SU-DHL-6 (cell line): Measurements from ENCODE around the gene DDX51.

Source experiments
- H2AFZ ChIP-seq: fragments of 200-600 bp; sonication (generic); 2 replicates; pipeline ENCODE4 v1.6.1; 2014; ENCODE audit warnings: low read depth, mild to moderate bottlenecking, moderate library complexity, mixed read lengths, antibody characterized with exemption, low read length; ENCODE audit not compliant: severe bottlenecking
- H3F3A ChIP-seq: fragments of 200-600 bp; shearing (Covaris generic); 2 replicates; pipeline ENCODE4 v1.6.0; 2016; ENCODE audit warnings: antibody characterized with exemption, mild to moderate bottlenecking; ENCODE audit not compliant: insufficient read depth
- H3K27ac ChIP-seq: fragments of 200-600 bp; sonication (generic); 2 replicates; pipeline ENCODE4 v1.5.1; 2016; ENCODE audit warnings: low read depth, mild to moderate bottlenecking, low read length, moderate library complexity, mixed read lengths
- H3K27me3 ChIP-seq: fragments of 200-600 bp; sonication (generic), shearing (Covaris generic); 2 replicates; pipeline ENCODE4 v1.6.0; 2014; ENCODE audit warnings: mild to moderate bottlenecking, low read length
- H3K36me3 ChIP-seq: fragments of 200-600 bp; sonication (generic); 2 replicates; pipeline ENCODE4 v1.6.1; 2014; ENCODE audit warnings: mild to moderate bottlenecking, low read length, mixed read lengths
- H3K4me2 ChIP-seq: fragments of 300-600, 200-600 bp; shearing (Covaris generic), sonication (generic); 2 replicates; pipeline ENCODE4 v1.6.0; 2014; ENCODE audit warnings: low read length, low read depth, mild to moderate bottlenecking; ENCODE audit not compliant: poor library complexity, severe bottlenecking
- H3K4me3 ChIP-seq: fragments of 200-600 bp; sonication (generic); 2 replicates; pipeline ENCODE4 v1.5.1; 2014; ENCODE audit warnings: antibody characterized with exemption, low read length, mild to moderate bottlenecking, mixed read lengths; ENCODE audit not compliant: insufficient read depth, poor library complexity, severe bottlenecking
- H3K79me2 ChIP-seq: fragments of 200-600 bp; sonication (generic); 2 replicates; pipeline ENCODE4 v1.6.1; 2014; ENCODE audit warnings: mild to moderate bottlenecking, low read length, moderate library complexity; ENCODE audit not compliant: insufficient read depth
- H3K9ac ChIP-seq: fragments of 200-600 bp; sonication (generic); 2 replicates; pipeline ENCODE4 v1.7.0; 2014; ENCODE audit warnings: mild to moderate bottlenecking, low read length
- H3K9me2 ChIP-seq: fragments of 200-600 bp; sonication (generic); replicated peaks from 2 replicates; pipeline ENCODE4 v1.6.1; 2014; ENCODE audit warnings: low read length; ENCODE audit not compliant: insufficient read depth
- H3K9me3 ChIP-seq: fragments of 200-600 bp; sonication (generic); 2 replicates; pipeline ENCODE4 v1.6.1; 2014; ENCODE audit warnings: low read length, mixed read lengths; ENCODE audit not compliant: insufficient read depth
- H4K20me1 ChIP-seq: fragments of 200-600 bp; sonication (generic); 2 replicates; pipeline ENCODE4 v1.6.1; 2014; ENCODE audit warnings: low read depth, mild to moderate bottlenecking, antibody characterized with exemption, low read length, moderate library complexity, mixed read lengths
- CTCF ChIP-seq: fragments of 200-600 bp; sonication (generic); IDR thresholded peaks from one replicate; pipeline ENCODE4 v1.5.1; 2017; ENCODE audit warnings: antibody characterized with exemption, mild to moderate bottlenecking, low read length, moderate library complexity; ENCODE audit not compliant: insufficient read depth, poor library complexity, severe bottlenecking
- EZH2phosphoT487 ChIP-seq: fragments of 200-600 bp; sonication (generic), shearing (Covaris generic); conservative IDR thresholded peaks from 2 replicates; pipeline ENCODE4 v1.6.1; 2018; ENCODE audit warnings: mild to moderate bottlenecking, antibody characterized with exemption, low read length, moderate library complexity, mixed read lengths

Gene DDX51

GRCh38 chr12:132182206-132182710 lies 38.1 kb upstream of the DDX51 start:
- H4K20me1 ChIP-seq = no peaks in the 10 kb centered on the region
- no peak overlapping the region for H2AFZ ChIP-seq
- no peaks in the 10 kb centered on the region for H3K79me2 ChIP-seq
- no peak overlapping the region for H3K4me3 ChIP-seq
- no peaks in the 10 kb centered on the region for H3K9me3 ChIP-seq
- no peak for TF ChIP-seq CTCF
- TF ChIP-seq EZH2phosphoT487 = no peak
- no peaks in the 10 kb centered on the region for H3K9me2 ChIP-seq
- no peaks in the 10 kb centered on the region for H3K36me3 ChIP-seq
- no peaks in the 10 kb centered on the region for H3F3A ChIP-seq
- H3K27me3 ChIP-seq = no peaks in the 10 kb centered on the region
- no peak overlapping the region for H3K4me2 ChIP-seq
- no peak overlapping the region for H3K27ac ChIP-seq
- H3K9ac ChIP-seq = no peak overlapping the region

GRCh38 chr12:132181570-132182200 lies 37.6 kb upstream of the DDX51 start:
- H3K27me3 ChIP-seq = no peaks in the 10 kb centered on the region

GRCh38 chr12:132180648-132181546 lies 36.8 kb upstream of the DDX51 start:
- TF ChIP-seq CTCF (no peak), EZH2phosphoT487 (no peak)
- Histone ChIP-seq H3K27me3 (no peaks in the 10 kb centered on the region), H2AFZ (no peak overlapping the region), H3F3A (no peaks in the 10 kb centered on the region), H3K9ac (no peak overlapping the region), H3K36me3 (no peaks in the 10 kb centered on the region), H3K4me3 (no peak overlapping the region), H3K79me2 (no peaks in the 10 kb centered on the region), H3K27ac (no peak overlapping the region), H3K9me3 (no peaks in the 10 kb centered on the region), H3K4me2 (no peak overlapping the region), H3K9me2 (no peaks in the 10 kb centered on the region), H4K20me1 (no peaks in the 10 kb centered on the region)

More at GRCh38 chr12:132181570-132182200, 37.6 kb upstream of the DDX51 start:
- H3K9me2 ChIP-seq = no peaks in the 10 kb centered on the region
- H2AFZ ChIP-seq = no peak overlapping the region
- no peak overlapping the region for H3K9ac ChIP-seq
- TF ChIP-seq EZH2phosphoT487 (no peak), CTCF (no peak)
- no peak overlapping the region for H3K4me2 ChIP-seq
- no peaks in the 10 kb centered on the region for H3K36me3 ChIP-seq
- no peaks in the 10 kb centered on the region for H4K20me1 ChIP-seq
- H3K79me2 ChIP-seq = no peaks in the 10 kb centered on the region
- no peak overlapping the region for H3K27ac ChIP-seq
- H3F3A ChIP-seq = no peaks in the 10 kb centered on the region
- no peak overlapping the region for H3K4me3 ChIP-seq
- H3K9me3 ChIP-seq = no peaks in the 10 kb centered on the region
